C1 segment of cervical spinal cord (tissue), 14 donors: ENCODE data around the gene OR13C8.

Experiments
- DNase-seq, 14 donors: peaks; one replicate each; lab custom pipeline; 2025; lab: John Stamatoyannopoulos, UW

Gene OR13C8

GRCh38 chr9:104611213-104611612, 42.2 kb downstream of the OR13C8 start:
- no peak for DNase-seq

- DNase-seq, result no peak
These were observed 48.5 kb downstream of the OR13C8 start for GRCh38 chr9:104617418-104617817.

- no peak for DNase-seq
These were observed 49.1 kb downstream of the OR13C8 start, which contains the start of gene OR13C9 for GRCh38 chr9:104618104-104618503. OR13C9 (minus strand) TSS chr9:104618204; CDS start chr9:104618204, 0 bp downstream.
